ENCODE data around the gene ERICH2.

ERICH2 gene

GRCh38 chr2:170817093-170818035, 47.2 kb downstream of the ERICH2 start:
- DNase-seq (ENCODE audit: low read depth in 2 of 2) = no peak

GRCh38 chr2:170818036-170818751, 48.0 kb downstream of the ERICH2 start:
- no peak for DNase-seq (ENCODE audit: low read depth in 2 of 2)

GRCh38 chr2:170818752-170819470, 48.7 kb downstream of the ERICH2 start:
- DNase-seq (ENCODE audit: low read depth in 2 of 2) = no peak

GRCh38 chr2:170819680-170820664, 49.8 kb downstream of the ERICH2 start:
- DNase-seq (ENCODE audit: low read depth in 2 of 2) = no peak

- DNase-seq (ENCODE audit: low read depth in 2 of 2) = no peak
These were observed 50.8 kb downstream of the ERICH2 start for GRCh38 chr2:170820757-170821530.

GRCh38 chr2:170821531-170822289, 51.5 kb downstream of the ERICH2 start:
- DNase-seq (ENCODE audit: low read depth in 2 of 2) = no peak

- peak in 1 of 2 donors; percentile 26 for DNase-seq (ENCODE audit: low read depth in 2 of 2)
These were observed 52.3 kb downstream of the ERICH2 start for GRCh38 chr2:170822290-170823087.

- peak in 1 of 2 donors; percentile 20 for DNase-seq (ENCODE audit: low read depth in 2 of 2)
These were observed 53.1 kb downstream of the ERICH2 start for GRCh38 chr2:170823088-170823897.

GRCh38 chr2:170823898-170824215, 53.7 kb downstream of the ERICH2 start:
- DNase-seq (ENCODE audit: low read depth in 2 of 2) = no peak

- no peak for DNase-seq (ENCODE audit: low read depth in 2 of 2)
These were observed 54.4 kb downstream of the ERICH2 start for GRCh38 chr2:170824526-170825015.

- no peak for DNase-seq (ENCODE audit: low read depth in 2 of 2)
These were observed 57.8 kb downstream of the ERICH2 start for GRCh38 chr2:170827841-170828532.

- no peak for DNase-seq (ENCODE audit: low read depth in 2 of 2)
These were observed 58.3 kb downstream of the ERICH2 start for GRCh38 chr2:170828533-170828916.

GRCh38 chr2:170829036-170829435, 58.9 kb downstream of the ERICH2 start:
- no peak for DNase-seq (ENCODE audit: low read depth in 2 of 2)

- no peak for DNase-seq (ENCODE audit: low read depth in 2 of 2)
These were observed 60.0 kb downstream of the ERICH2 start for GRCh38 chr2:170830166-170830565.

GRCh38 chr2:170831115-170831514, 60.9 kb downstream of the ERICH2 start:
- no peak for DNase-seq (ENCODE audit: low read depth in 2 of 2)

- no peak for DNase-seq (ENCODE audit: low read depth in 2 of 2)
These were observed 65.8 kb downstream of the ERICH2 start for GRCh38 chr2:170836027-170836426.

GRCh38 chr2:170840717-170841210, 70.6 kb downstream of the ERICH2 start:
- no peak for DNase-seq (ENCODE audit: low read depth in 2 of 2)

Measured in activated CD4-positive, alpha-beta T cell treated with anti-CD3 and anti-CD28 coated beads for 24 hours (primary cell).